ENCODE results near the gene GLP2R.
"Not testable (repeated sequence)": the region's sequence is repeated elsewhere in the genome, so short reads cannot be mapped to it uniquely, and the experiment has no call there.

GLP2R gene

GRCh38 chr17:9825641-9826150, at the start of gene GLP2R:
Gene GLP2R, plus strand, starts transcription at chr17:9825924. Its CDS starts 140 bp downstream, at chr17:9826064.
- Histone ChIP-seq H3K9me3 (ENCODE audit: control insufficient read depth in 5 of 5, low read length in 5 of 5) (no peaks in the 10 kb centered on the region), H3K27ac (ENCODE audit: low read depth, low read length) (no peak within 1 kb of the TSS), H3K27me3 (ENCODE audit: control insufficient read depth in 5 of 5, insufficient read depth in 4 of 5, low read length in 5 of 5) (peaks cover 0 to 4% (median 0%) of the 10 kb centered on the region in 5 donors), H3K4me1 (ENCODE audit: control insufficient read depth in 5 of 5, insufficient read depth in 5 of 5, low read length in 5 of 5) (peaks cover 0 to 10% (median 2%) of the 10 kb centered on the region in 5 donors), H3K4me3 (ENCODE audit: low read depth in 1 of 5, low read length in 5 of 5) (no peak within 1 kb of the TSS), H3K9ac (ENCODE audit: low read length in 5 of 5) (no peak within 1 kb of the TSS), H3K36me3 (ENCODE audit: control insufficient read depth in 5 of 5, insufficient read depth in 5 of 5, low read length in 5 of 5) (no peaks in the 10 kb centered on the region)

- Histone ChIP-seq H3K27ac (ENCODE audit: low read depth, low read length) (no peak overlapping the region), H3K4me3 (ENCODE audit: low read depth in 1 of 5, low read length in 5 of 5) (no peak overlapping the region), H3K27me3 (ENCODE audit: control insufficient read depth in 5 of 5, insufficient read depth in 4 of 5, low read length in 5 of 5) (peaks cover 0 to 3% (median 0%) of the 10 kb centered on the region in 5 donors), H3K36me3 (ENCODE audit: control insufficient read depth in 5 of 5, insufficient read depth in 5 of 5, low read length in 5 of 5) (no peaks in the 10 kb centered on the region), H3K4me1 (ENCODE audit: control insufficient read depth in 5 of 5, insufficient read depth in 5 of 5, low read length in 5 of 5) (no peaks in the 10 kb centered on the region), H3K9ac (ENCODE audit: low read length in 5 of 5) (no peak overlapping the region), H3K9me3 (ENCODE audit: control insufficient read depth in 5 of 5, low read length in 5 of 5) (peaks cover 0 to 3% (median 3%) of the 10 kb centered on the region in 5 donors)
Measured at GRCh38 chr17:9776911-9777310, 48.8 kb upstream of the GLP2R start.

- Histone ChIP-seq H3K36me3 (ENCODE audit: control insufficient read depth in 5 of 5, insufficient read depth in 5 of 5, low read length in 5 of 5) (no peaks in the 10 kb centered on the region), H3K4me1 (ENCODE audit: control insufficient read depth in 5 of 5, insufficient read depth in 5 of 5, low read length in 5 of 5) (no peaks in the 10 kb centered on the region), H3K27ac (ENCODE audit: low read depth, low read length) (no peak overlapping the region), H3K27me3 (ENCODE audit: control insufficient read depth in 5 of 5, insufficient read depth in 4 of 5, low read length in 5 of 5) (peaks cover 0 to 3% (median 0%) of the 10 kb centered on the region in 5 donors), H3K9ac (ENCODE audit: low read length in 5 of 5) (no peak overlapping the region), H3K4me3 (ENCODE audit: low read depth in 1 of 5, low read length in 5 of 5) (no peak overlapping the region), H3K9me3 (ENCODE audit: control insufficient read depth in 5 of 5, low read length in 5 of 5) (peaks cover 0 to 3% (median 3%) of the 10 kb centered on the region in 5 donors)
Measured at GRCh38 chr17:9780552-9780951, 45.2 kb upstream of the GLP2R start.

GRCh38 chr17:9783050-9783449, 42.7 kb upstream of the GLP2R start:
- peaks cover 0 to 3% (median 0%) of the 10 kb centered on the region in 5 donors for H3K27me3 ChIP-seq (ENCODE audit: control insufficient read depth in 5 of 5, insufficient read depth in 4 of 5, low read length in 5 of 5)
- no peaks in the 10 kb centered on the region for H3K9me3 ChIP-seq (ENCODE audit: control insufficient read depth in 5 of 5, low read length in 5 of 5)
- H3K9ac ChIP-seq (ENCODE audit: low read length in 5 of 5), result no peak overlapping the region
- no peak overlapping the region for H3K27ac ChIP-seq (ENCODE audit: low read depth, low read length)
- no peak overlapping the region for H3K4me3 ChIP-seq (ENCODE audit: low read depth in 1 of 5, low read length in 5 of 5)
- no peaks in the 10 kb centered on the region for H3K4me1 ChIP-seq (ENCODE audit: control insufficient read depth in 5 of 5, insufficient read depth in 5 of 5, low read length in 5 of 5)
- no peaks in the 10 kb centered on the region for H3K36me3 ChIP-seq (ENCODE audit: control insufficient read depth in 5 of 5, insufficient read depth in 5 of 5, low read length in 5 of 5)

GRCh38 chr17:9783465-9783864, 42.3 kb upstream of the GLP2R start:
- not testable (repeated sequence) for H3K4me3 ChIP-seq (ENCODE audit: low read depth in 1 of 5, low read length in 5 of 5); H3K9me3 ChIP-seq (ENCODE audit: control insufficient read depth in 5 of 5, low read length in 5 of 5); H3K27me3 ChIP-seq (ENCODE audit: control insufficient read depth in 5 of 5, insufficient read depth in 4 of 5, low read length in 5 of 5); H3K9ac ChIP-seq (ENCODE audit: low read length in 5 of 5); H3K27ac ChIP-seq (ENCODE audit: low read depth, low read length); H3K36me3 ChIP-seq (ENCODE audit: control insufficient read depth in 5 of 5, insufficient read depth in 5 of 5, low read length in 5 of 5); H3K4me1 ChIP-seq (ENCODE audit: control insufficient read depth in 5 of 5, insufficient read depth in 5 of 5, low read length in 5 of 5)

GRCh38 chr17:9784544-9784943, 41.2 kb upstream of the GLP2R start:
- no peaks in the 10 kb centered on the region for H3K4me1 ChIP-seq (ENCODE audit: control insufficient read depth in 5 of 5, insufficient read depth in 5 of 5, low read length in 5 of 5)
- no peak overlapping the region for H3K4me3 ChIP-seq (ENCODE audit: low read depth in 1 of 5, low read length in 5 of 5)
- no peaks in the 10 kb centered on the region for H3K9me3 ChIP-seq (ENCODE audit: control insufficient read depth in 5 of 5, low read length in 5 of 5)
- H3K36me3 ChIP-seq (ENCODE audit: control insufficient read depth in 5 of 5, insufficient read depth in 5 of 5, low read length in 5 of 5), result no peaks in the 10 kb centered on the region
- no peak overlapping the region for H3K27ac ChIP-seq (ENCODE audit: low read depth, low read length)
- H3K9ac ChIP-seq (ENCODE audit: low read length in 5 of 5), result no peak overlapping the region
- peaks cover 0 to 3% (median 0%) of the 10 kb centered on the region in 5 donors for H3K27me3 ChIP-seq (ENCODE audit: control insufficient read depth in 5 of 5, insufficient read depth in 4 of 5, low read length in 5 of 5)

GRCh38 chr17:9788601-9789000, 37.1 kb upstream of the GLP2R start:
- H3K9ac ChIP-seq (ENCODE audit: low read length in 5 of 5), result no peak overlapping the region
- H3K36me3 ChIP-seq (ENCODE audit: control insufficient read depth in 5 of 5, insufficient read depth in 5 of 5, low read length in 5 of 5), result no peaks in the 10 kb centered on the region
- H3K9me3 ChIP-seq (ENCODE audit: control insufficient read depth in 5 of 5, low read length in 5 of 5), result no peaks in the 10 kb centered on the region
- H3K27ac ChIP-seq (ENCODE audit: low read depth, low read length), result no peak overlapping the region
- H3K4me3 ChIP-seq (ENCODE audit: low read depth in 1 of 5, low read length in 5 of 5), result no peak overlapping the region
- H3K27me3 ChIP-seq (ENCODE audit: control insufficient read depth in 5 of 5, insufficient read depth in 4 of 5, low read length in 5 of 5), result no peaks in the 10 kb centered on the region
- peaks cover 0 to 7% (median 4%) of the 10 kb centered on the region in 5 donors for H3K4me1 ChIP-seq (ENCODE audit: control insufficient read depth in 5 of 5, insufficient read depth in 5 of 5, low read length in 5 of 5)

- peaks cover 0 to 7% (median 4%) of the 10 kb centered on the region in 5 donors for H3K4me1 ChIP-seq (ENCODE audit: control insufficient read depth in 5 of 5, insufficient read depth in 5 of 5, low read length in 5 of 5)
- H3K36me3 ChIP-seq (ENCODE audit: control insufficient read depth in 5 of 5, insufficient read depth in 5 of 5, low read length in 5 of 5), result no peaks in the 10 kb centered on the region
- no peaks in the 10 kb centered on the region for H3K9me3 ChIP-seq (ENCODE audit: control insufficient read depth in 5 of 5, low read length in 5 of 5)
- no peak overlapping the region for H3K4me3 ChIP-seq (ENCODE audit: low read depth in 1 of 5, low read length in 5 of 5)
- H3K27me3 ChIP-seq (ENCODE audit: control insufficient read depth in 5 of 5, insufficient read depth in 4 of 5, low read length in 5 of 5), result no peaks in the 10 kb centered on the region
- H3K27ac ChIP-seq (ENCODE audit: low read depth, low read length), result no peak overlapping the region
- H3K9ac ChIP-seq (ENCODE audit: low read length in 5 of 5), result no peak overlapping the region
Measured at GRCh38 chr17:9790316-9790715, 35.4 kb upstream of the GLP2R start.

GRCh38 chr17:9790889-9791876, 34.5 kb upstream of the GLP2R start, which contains the start of gene DHRS7C:
Gene DHRS7C, minus strand, starts transcription at chr17:9791592. Its CDS starts 308 bp downstream, at chr17:9791284.
- Histone ChIP-seq H3K27me3 (ENCODE audit: control insufficient read depth in 5 of 5, insufficient read depth in 4 of 5, low read length in 5 of 5) (no peaks in the 10 kb centered on the region), H3K36me3 (ENCODE audit: control insufficient read depth in 5 of 5, insufficient read depth in 5 of 5, low read length in 5 of 5) (no peaks in the 10 kb centered on the region), H3K9me3 (ENCODE audit: control insufficient read depth in 5 of 5, low read length in 5 of 5) (no peaks in the 10 kb centered on the region), H3K27ac (ENCODE audit: low read depth, low read length) (no peak within 1 kb of the TSS), H3K4me3 (ENCODE audit: low read depth in 1 of 5, low read length in 5 of 5) (no peak within 1 kb of the TSS), H3K9ac (ENCODE audit: low read length in 5 of 5) (no peak within 1 kb of the TSS), H3K4me1 (ENCODE audit: control insufficient read depth in 5 of 5, insufficient read depth in 5 of 5, low read length in 5 of 5) (peaks cover 0 to 7% (median 4%) of the 10 kb centered on the region in 5 donors)

- Histone ChIP-seq H3K9ac (ENCODE audit: low read length in 5 of 5) (no peak overlapping the region), H3K27me3 (ENCODE audit: control insufficient read depth in 5 of 5, insufficient read depth in 4 of 5, low read length in 5 of 5) (no peaks in the 10 kb centered on the region), H3K4me1 (ENCODE audit: control insufficient read depth in 5 of 5, insufficient read depth in 5 of 5, low read length in 5 of 5) (peaks cover 0 to 7% (median 4%) of the 10 kb centered on the region in 5 donors), H3K27ac (ENCODE audit: low read depth, low read length) (no peak overlapping the region), H3K36me3 (ENCODE audit: control insufficient read depth in 5 of 5, insufficient read depth in 5 of 5, low read length in 5 of 5) (no peaks in the 10 kb centered on the region), H3K4me3 (ENCODE audit: low read depth in 1 of 5, low read length in 5 of 5) (no peak overlapping the region), H3K9me3 (ENCODE audit: control insufficient read depth in 5 of 5, low read length in 5 of 5) (no peaks in the 10 kb centered on the region)
Measured at GRCh38 chr17:9792181-9792840, 33.4 kb upstream of the GLP2R start.
